Measurements from ENCODE around the gene RDH11. TPM values are rescaled to one million over a fixed set of nuclear protein-coding genes. Genes with fewer than 3 reads are reported as not detected.

RDH11 gene
- polyA plus RNA-seq, 1 of the 3 experiments (the other 2 are of a cell fraction), result 44.7 TPM

- H3K9ac ChIP-seq, result no peak overlapping the region
- 87% methylated on average over 7 of the region's 7 CpGs for WGBS (ENCODE audit: low lambda C conversion rate)
- peaks cover 18% of the 10 kb centered on the region for H3K27me3 ChIP-seq (ENCODE audit: insufficient read depth)
- peaks cover 0 to 3% of the 10 kb centered on the region in 2 experiments; a peak in 1 of 4 replicates for H3K4me1 ChIP-seq (ENCODE audit: control insufficient read depth in 1 of 2, insufficient read depth in 2 of 2, low read depth in 1 of 2, low read length in 1 of 2)
- H3K79me2 ChIP-seq (ENCODE audit: insufficient read depth), result no peaks in the 10 kb centered on the region
- TF ChIP-seq USF1 (IDR thresholded peaks at IDR 0.05; ENCODE audit: borderline replicate concordance, low read depth) (no peak), TAF1 (IDR thresholded peaks at IDR 0.05; ENCODE audit: borderline replicate concordance, low read depth, low read length) (no peak), REST (IDR thresholded peaks at IDR 0.05; ENCODE audit: low read depth, low read length) (no peak), PBX3 (IDR thresholded peaks at IDR 0.05) (no peak), RXRA (IDR thresholded peaks at IDR 0.05; ENCODE audit: borderline replicate concordance, low read depth) (no peak), TCF12 (IDR thresholded peaks at IDR 0.05) (no peak), EZH2phosphoT487 (IDR thresholded peaks at IDR 0.05; ENCODE audit: borderline replicate concordance, low read depth) (no peak)
- no peaks in the 10 kb centered on the region for H3F3A ChIP-seq (replicated peaks; ENCODE audit: insufficient read depth)
- POLR2A ChIA-PET, result no interaction called here
- CTCF ChIA-PET, result interaction anchor here (1.1 to 1.3 kb wide), 2 partner anchors 9 to 23 kb away, joined by 3 to 5 read pairs; no protein-coding TSS in a partner anchor
- no peaks in the 10 kb centered on the region for H3K9me2 ChIP-seq
- no peaks in the 10 kb centered on the region for H4K20me1 ChIP-seq (ENCODE audit: insufficient read depth)
- no peak overlapping the region for H3K4me2 ChIP-seq
- H2AFZ ChIP-seq (ENCODE audit: low read depth), result no peak overlapping the region
- H3K9me3 ChIP-seq, result no peaks in the 10 kb centered on the region
- no peak overlapping the region for H3K27ac ChIP-seq (ENCODE audit: low read depth in 2 of 2, low read length in 1 of 2)
- no peak overlapping the region for H3K4me3 ChIP-seq (ENCODE audit: low read depth in 2 of 2, low read length in 1 of 2)
- no peak for DNase-seq
- no peaks in the 10 kb centered on the region for H3K36me3 ChIP-seq (replicated peaks in 1 of 2; ENCODE audit: control insufficient read depth in 1 of 2, insufficient read depth in 2 of 2, low read length in 1 of 2)
These were observed 31.8 kb upstream of the RDH11 start for GRCh38 chr14:67727361-67727760.

- H3K36me3 ChIP-seq (replicated peaks in 1 of 2; ENCODE audit: control insufficient read depth in 1 of 2, insufficient read depth in 2 of 2, low read length in 1 of 2), result no peaks in the 10 kb centered on the region
- H3K4me2 ChIP-seq, result no peak overlapping the region
- no peaks in the 10 kb centered on the region for H3F3A ChIP-seq (replicated peaks; ENCODE audit: insufficient read depth)
- no peak overlapping the region for H3K9ac ChIP-seq
- H3K27ac ChIP-seq (ENCODE audit: low read depth in 2 of 2, low read length in 1 of 2), result no peak overlapping the region
- no peak overlapping the region for H2AFZ ChIP-seq (ENCODE audit: low read depth)
- ChIA-PET POLR2A (no interaction called here), CTCF (interaction anchor here (1.6 kb wide), 1 partner anchor 21 kb away, joined by 4 read pairs; no protein-coding TSS in a partner anchor)
- H4K20me1 ChIP-seq (ENCODE audit: insufficient read depth), result no peaks in the 10 kb centered on the region
- DNase-seq, result no peak
- no peak for TF ChIP-seq FOSL2 (IDR thresholded peaks at IDR 0.05; ENCODE audit: borderline replicate concordance, low read depth)
- no peak for TF ChIP-seq EZH2phosphoT487 (IDR thresholded peaks at IDR 0.05; ENCODE audit: borderline replicate concordance, low read depth)
- peaks cover 0 to 8% of the 10 kb centered on the region in 2 experiments; a peak in 1 of 4 replicates for H3K4me1 ChIP-seq (ENCODE audit: control insufficient read depth in 1 of 2, insufficient read depth in 2 of 2, low read depth in 1 of 2, low read length in 1 of 2)
- no peaks in the 10 kb centered on the region for H3K9me3 ChIP-seq
- no peak overlapping the region for H3K4me3 ChIP-seq (ENCODE audit: low read depth in 2 of 2, low read length in 1 of 2)
- no peaks in the 10 kb centered on the region for H3K9me2 ChIP-seq
- peaks cover 18% of the 10 kb centered on the region for H3K27me3 ChIP-seq (ENCODE audit: insufficient read depth)
- WGBS (ENCODE audit: low lambda C conversion rate), result 48% methylated on average over 5 of the region's 5 CpGs
- no peaks in the 10 kb centered on the region for H3K79me2 ChIP-seq (ENCODE audit: insufficient read depth)
These were observed 29.6 kb upstream of the RDH11 start for GRCh38 chr14:67725171-67725570.

All from SK-N-SH (cell line).